Measurements from ENCODE around the gene PIGC.
A peak's percentile ranks its signal among the peaks of the same experiment; 100 is the strongest.

The PIGC gene

DNA sequence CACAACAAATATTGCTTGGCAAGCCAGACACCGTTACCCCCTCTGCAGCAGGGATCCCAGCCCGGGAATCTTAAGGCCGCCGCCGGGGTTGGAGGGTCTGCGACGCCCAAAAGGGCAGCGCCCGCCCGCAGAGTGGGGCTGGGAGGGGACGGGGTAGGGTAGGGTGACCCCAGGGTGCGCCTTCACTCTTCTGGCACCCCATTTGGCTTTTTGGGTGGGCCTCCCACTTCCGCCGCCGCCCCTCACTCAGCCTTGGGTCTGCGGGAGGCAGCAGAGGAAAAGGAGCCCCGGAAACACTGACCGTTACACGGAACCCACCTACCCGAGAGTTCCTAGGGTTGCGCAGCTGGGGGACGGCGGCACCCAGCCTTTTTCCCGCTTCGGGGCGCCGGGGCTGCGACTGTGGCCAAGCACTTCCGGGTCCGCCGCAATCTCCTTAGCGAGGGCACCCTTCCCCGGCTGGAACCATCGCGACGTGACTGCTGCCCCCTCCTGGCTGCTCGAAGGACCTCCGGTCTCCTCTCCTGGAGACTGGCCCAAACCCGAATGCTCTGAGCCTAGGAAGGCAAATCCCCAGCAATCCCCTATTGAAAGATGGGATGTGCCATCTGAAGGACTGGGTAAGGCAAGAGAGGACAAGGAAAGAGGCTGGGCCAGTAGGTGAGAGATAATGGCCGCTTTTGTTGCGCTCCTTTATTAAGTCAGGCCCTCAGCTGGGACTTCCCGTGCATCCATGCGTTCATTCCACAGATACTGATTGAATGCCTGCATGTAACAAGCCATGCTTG lies at the start of gene PIGC:
Gene PIGC, minus strand, starts transcription at position 404 of the 788 bp plus-strand sequence. CDS start 1,447 bp downstream, outside the sequence.
- peak; percentile 77 to 86 for DNase-seq (ENCODE audit: low read depth in 2 of 2, low spot score in 1 of 2)

DNA sequence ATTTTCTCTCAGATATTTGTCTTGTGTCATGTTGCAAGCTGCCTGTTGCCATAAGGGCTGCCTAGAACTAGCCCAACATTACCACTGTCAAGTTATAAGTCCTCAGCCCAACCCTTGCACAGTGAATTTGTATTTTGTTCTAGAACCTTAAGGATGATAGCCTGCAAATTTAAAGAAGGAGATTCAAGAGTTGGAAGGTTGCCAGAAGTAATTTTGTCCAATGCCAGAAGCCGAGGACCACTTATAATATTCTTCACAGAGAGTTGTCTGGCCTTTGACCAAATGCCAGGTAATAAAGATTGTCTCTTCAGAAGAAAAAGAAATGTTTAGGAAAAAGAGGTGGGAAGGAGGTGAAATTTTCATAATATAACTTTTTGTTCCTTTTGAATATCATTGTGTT lies 48.6 kb upstream of the PIGC start:
- no peak for DNase-seq (ENCODE audit: low read depth in 2 of 2, low spot score in 1 of 2)

DNA sequence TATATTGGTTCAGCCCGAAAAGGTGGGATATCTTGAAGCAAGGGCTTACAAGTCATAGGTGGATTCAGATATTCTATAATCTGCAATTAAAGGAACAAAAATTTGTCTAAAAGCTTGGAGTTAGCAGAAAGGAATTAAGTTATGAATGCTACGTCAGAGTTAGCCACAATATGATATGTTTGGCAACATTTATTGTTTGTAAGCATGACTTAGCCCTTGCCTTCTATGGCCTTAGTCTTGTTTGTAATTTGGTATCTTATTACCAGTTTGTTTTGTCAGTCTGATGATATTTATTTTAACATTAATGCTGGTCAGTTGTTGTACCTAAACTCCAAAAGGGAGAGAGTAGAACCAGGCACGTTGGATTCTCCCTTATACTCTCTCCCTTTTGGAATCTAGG lies 46.0 kb upstream of the PIGC start:
- DNase-seq (ENCODE audit: low read depth in 2 of 2, low spot score in 1 of 2), result no peak

DNA sequence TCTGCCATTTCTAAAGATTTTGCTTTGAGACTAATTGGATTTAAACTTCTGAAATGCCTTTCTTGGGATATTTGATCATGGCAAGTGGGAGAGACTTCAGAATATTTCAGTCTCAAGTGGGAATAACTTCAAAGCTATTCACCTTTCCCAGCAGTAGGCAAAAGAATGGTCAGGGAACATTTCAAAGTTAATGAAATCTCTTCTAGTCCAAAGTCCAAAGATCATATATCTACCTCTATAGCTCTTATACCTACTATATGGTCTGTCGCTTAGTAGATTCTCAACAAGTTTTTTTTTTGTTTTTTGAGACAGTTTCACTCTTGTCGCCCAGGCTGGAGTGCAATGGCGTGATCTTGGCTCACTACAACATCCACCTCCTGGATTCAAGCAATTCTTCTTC lies 44.5 kb upstream of the PIGC start:
- DNase-seq (ENCODE audit: low read depth in 2 of 2, low spot score in 1 of 2), result no peak

DNA sequence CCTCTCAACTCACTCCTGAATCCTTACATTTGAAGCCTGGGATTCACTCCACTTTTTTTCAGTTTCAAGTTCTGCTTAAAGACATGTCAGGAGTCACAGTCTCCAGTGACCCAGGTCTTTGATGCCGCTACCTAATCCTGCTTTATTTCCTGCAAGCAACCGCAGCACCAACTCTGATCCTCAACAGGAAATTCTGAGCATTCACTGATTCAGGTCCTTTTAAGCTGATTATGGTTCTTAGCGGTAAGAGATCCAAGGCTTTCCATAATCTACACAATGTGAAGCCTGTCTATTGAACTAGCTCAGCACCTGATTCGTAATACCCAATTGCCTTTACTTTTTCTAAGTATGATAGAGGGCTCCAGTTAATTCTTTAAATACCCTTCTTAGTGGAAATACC lies 43.7 kb upstream of the PIGC start:
- no peak for DNase-seq (ENCODE audit: low read depth in 2 of 2, low spot score in 1 of 2)

DNA sequence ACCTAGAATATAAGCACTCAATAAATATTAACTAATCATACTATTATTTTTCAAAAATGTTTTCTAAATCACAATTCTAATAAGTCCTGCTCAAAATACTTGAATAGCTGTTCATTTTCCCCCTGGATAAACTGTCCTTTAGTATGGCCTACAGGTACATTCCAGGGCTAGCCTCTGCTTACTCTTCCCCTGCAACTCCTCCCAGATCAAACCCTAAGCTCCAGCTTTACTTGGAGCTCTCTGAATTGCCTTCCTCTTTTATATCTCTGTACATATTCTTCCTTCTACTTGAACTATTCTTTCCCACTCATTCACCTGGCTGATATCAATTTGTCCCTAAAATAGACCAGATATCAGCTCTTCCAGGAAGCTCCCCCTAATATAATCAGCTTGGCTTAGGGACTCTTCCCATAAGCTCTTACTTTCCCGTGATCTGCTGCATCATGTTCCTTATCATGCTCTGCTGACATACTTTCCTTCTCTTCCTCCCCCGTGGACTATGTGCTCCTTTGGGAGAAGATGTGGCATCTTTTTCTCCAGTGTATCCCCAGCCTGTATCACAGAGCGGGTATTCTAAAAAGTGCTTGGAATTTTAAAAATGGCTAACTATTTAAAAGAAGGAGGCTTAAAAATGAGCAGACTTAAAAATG lies 43.1 kb upstream of the PIGC start:
- DNase-seq (ENCODE audit: low read depth in 2 of 2, low spot score in 1 of 2), result no peak

DNA sequence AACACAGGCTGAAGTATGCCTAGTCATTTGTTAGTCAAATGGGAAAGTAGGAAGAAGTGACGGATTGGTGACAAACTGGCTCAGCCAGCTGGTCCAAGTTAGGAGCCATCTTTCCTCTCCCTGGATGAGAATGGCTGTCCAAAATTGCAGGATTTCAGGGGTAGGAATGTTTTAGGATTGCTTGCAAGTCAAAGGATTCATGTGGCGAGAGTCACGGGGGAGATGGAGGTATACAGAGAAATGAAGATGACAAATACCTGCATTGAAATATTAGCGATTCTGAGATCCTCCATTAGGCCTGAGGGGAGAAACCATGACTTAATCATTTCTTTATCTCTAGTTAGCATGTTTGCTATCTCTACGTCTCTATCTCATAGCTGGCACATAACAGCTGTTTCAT lies 41.8 kb upstream of the PIGC start:
- no peak for DNase-seq (ENCODE audit: low read depth in 2 of 2, low spot score in 1 of 2)

DNA sequence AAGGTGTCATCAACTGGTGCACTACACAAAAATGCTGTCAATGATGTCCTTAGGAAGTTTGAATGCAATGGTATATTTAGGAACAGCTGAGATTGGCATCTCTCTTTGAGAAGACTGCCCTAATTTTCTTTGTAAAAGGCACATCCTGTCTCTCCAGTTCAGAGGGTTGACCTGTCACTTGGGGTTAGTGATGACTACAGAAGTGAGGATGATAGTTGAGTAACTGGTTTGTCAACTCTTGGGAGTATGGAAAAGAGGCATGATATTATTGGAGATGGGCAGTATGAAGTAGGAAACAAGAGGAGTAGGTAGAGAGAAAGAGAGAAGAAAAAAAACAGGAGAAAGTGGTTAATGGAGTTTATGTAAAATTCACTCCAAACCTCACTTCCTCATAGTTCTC lies 40.4 kb upstream of the PIGC start:
- no peak for DNase-seq (ENCODE audit: low read depth in 2 of 2, low spot score in 1 of 2)

DNA sequence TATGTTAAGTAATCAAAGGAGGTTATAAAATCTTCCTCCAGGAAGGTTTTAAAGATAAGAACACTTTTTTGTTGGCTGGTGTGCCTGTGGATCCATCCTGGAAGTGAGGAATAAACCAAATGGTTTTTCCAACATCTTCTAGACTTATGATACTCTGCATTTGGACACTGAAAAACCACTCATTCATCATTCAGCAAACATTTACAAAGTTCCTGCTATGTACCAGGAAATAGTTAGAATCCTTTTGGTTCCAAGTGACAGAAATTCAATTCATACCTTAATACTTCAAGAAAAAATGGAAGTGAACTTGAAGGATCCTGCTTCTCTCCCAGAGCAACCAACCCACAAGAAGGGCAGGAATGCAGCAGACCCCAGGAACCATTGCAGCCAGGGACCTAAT lies 39.6 kb upstream of the PIGC start:
- DNase-seq (ENCODE audit: low read depth in 2 of 2, low spot score in 1 of 2), result no peak

DNA sequence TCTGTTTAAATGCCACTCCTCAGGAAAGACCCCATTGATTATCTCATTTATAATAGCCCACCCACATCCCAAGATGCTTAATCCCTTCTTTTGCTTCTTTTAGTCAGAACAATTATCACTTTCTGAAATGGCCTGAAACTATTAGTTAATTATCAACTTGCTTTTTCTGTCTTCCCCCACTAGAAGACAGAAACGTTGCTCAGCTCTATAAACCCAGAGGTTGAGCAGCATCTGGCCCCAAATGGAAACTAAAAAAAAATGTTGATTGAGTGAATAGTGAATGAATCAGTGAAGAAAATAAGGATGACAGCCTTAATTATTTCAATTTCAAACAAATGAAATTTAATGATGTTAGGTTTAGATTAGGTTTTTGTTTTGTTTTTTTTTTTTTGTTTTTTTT lies 38.2 kb upstream of the PIGC start:
- DNase-seq (ENCODE audit: low read depth in 2 of 2, low spot score in 1 of 2), result no peak

DNA sequence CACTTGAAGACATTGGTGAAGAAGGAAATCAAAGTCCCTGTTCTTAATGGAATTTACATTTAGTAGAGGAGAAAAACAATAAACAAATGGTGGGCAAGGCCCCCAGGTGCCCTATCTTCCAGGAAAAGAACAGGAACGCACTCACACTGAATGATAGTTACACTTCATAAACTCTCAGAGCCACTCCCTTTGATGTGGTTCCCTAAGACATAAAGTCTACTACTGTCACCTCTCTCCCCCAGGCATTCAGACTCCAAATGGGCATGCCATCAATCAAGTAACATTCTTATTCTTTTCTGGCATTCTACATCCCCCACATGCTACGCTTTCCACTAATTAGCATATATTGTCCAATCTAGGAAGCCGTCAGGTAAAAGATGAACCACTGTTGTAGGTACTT lies 36.6 kb upstream of the PIGC start:
- no peak for DNase-seq (ENCODE audit: low read depth in 2 of 2, low spot score in 1 of 2)

DNA sequence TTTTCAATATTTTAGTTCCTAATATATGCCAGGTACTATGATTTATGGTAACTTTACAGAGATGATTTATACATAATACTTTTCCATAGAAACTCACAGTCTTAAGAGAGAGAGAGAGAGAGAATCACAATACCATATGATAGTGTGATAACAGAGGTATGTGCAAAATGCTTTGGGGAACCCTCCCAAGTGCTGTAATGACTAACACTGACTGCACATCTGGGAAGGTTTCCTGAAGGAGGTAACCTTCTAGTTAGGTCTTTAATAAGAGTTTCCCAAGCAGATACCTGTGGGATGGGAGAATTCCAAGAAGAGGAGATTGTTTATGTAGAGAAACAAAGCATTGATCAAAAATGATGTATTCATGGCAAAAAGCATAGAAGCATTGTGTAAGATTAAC lies 34.6 kb upstream of the PIGC start:
- no peak for DNase-seq (ENCODE audit: low read depth in 2 of 2, low spot score in 1 of 2)

DNA sequence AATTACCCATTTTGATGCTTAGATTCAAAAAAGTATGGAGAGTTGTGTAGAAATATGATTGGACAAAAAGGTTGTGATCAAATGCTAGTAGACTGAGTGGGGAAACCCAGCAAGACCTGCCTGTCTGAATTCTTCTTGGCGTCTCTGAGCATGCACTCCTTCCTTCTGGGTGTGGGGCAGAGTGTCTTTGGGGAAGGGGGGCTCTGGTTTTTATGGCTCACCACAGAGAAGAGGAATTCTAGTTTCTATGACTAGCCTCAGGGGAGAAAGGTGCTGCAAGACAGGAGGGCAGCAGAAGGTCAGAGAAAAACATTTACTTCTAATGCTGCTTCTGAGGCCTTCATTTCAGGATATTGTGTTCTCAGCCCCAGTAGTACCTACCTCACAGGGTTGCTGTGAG lies 33.9 kb upstream of the PIGC start:
- no peak for DNase-seq (ENCODE audit: low read depth in 2 of 2, low spot score in 1 of 2)

DNA sequence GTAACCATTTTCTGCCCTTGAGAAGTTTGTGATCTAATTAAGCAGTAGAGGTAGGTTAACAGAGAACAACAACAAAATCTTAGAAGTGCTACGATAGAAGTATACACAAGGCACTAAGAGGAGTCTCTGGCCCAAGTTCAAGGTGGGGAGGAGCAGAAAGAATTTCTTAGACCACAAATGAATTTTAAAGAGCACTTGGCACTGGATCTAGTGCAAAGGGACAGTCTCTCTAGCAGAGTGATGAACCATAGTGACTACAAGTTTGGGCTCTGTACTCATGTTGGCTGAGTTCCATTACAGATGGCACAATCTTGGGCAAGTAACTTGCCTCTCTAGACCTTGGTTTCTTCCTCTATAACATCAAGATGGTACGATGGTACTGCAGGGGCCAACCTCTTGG lies 33.3 kb upstream of the PIGC start:
- DNase-seq (ENCODE audit: low read depth in 2 of 2, low spot score in 1 of 2), result no peak

DNA sequence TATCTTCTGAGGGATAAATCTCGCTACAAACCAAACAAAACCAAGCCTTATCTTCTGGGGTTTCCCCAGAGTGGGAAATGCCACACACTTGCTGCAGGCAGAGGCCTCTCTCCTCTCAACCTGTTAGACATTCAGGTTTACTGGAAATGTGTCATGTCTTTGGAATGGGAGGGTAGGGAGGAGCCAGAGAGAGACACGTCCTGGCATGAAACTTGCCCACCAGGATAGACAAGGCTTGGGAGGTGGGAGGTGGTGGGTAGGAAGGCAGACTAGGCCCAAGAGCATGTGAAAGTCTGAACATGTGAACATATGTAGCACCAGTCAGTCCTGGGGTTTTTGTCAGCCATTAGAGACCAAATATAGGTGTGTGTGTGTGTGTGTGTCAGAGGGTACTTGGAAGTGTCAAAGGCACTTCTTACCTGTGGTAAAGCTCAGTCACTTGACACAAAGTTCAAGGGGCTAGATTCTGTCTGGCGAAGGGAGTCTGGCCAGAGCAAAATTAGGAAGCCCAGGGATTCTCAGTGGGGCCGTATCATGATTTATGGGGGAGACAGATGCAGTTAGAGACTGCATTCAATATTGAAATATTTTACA lies 32.4 kb upstream of the PIGC start:
- no peak for DNase-seq (ENCODE audit: low read depth in 2 of 2, low spot score in 1 of 2)

DNA sequence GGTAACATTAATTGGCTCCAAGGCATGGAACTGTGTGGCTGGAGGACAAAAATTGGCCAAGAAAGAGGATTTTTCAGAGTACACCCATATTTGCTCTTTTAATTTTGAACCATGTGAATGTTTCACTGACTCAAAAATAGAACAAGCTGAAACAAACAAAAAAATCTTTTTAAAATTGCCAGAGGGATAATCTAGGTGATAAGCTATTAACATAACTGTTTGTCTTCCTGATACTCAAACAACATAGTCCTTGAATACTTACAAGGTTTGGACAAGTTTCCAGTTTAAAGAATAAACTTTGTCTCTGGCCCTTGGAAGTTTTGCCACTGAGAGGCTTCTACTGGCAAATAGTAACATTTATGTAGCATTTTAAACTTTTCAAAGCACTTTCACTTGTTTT lies 30.0 kb upstream of the PIGC start:
- DNase-seq (ENCODE audit: low read depth in 2 of 2, low spot score in 1 of 2), result no peak

DNA sequence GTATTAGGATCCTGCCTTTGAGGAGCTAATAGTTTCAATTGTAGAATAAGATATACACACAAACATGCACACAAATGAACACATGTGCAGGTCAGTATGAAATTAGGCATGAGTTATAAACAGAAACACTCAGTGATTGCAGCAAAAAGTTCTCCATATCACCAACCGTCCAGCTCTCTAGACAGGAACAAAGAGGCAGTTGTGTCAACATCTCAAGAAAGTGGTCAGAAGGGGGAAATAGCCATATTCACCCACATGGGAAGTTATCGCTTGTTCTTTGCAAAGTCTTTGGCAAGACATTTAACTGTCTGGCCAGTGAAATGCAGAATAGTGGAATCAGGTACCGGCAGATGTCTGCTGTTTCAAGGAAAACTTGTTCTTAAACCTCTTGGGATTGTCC lies 29.4 kb upstream of the PIGC start:
- no peak for DNase-seq (ENCODE audit: low read depth in 2 of 2, low spot score in 1 of 2)

DNA sequence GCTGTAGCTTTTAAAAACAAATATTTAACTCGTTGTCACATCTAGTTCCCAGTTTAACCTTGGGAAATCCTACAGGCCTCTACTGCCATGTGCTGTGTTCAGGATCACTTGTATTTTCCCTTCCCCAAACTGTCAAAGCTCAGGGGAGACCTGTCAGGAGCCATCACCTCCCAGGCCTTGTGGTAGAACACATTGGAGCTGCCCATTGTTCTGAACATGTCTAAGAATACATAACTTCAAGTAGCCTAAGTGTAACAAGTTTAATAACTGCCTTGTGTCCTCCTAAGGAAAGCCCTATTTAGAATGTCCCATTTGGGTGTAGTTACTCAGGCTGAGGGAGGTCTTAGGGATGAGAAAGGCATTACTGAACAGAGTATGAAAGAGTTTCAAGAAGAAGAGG lies 28.6 kb upstream of the PIGC start:
- DNase-seq (ENCODE audit: low read depth in 2 of 2, low spot score in 1 of 2), result no peak

DNA sequence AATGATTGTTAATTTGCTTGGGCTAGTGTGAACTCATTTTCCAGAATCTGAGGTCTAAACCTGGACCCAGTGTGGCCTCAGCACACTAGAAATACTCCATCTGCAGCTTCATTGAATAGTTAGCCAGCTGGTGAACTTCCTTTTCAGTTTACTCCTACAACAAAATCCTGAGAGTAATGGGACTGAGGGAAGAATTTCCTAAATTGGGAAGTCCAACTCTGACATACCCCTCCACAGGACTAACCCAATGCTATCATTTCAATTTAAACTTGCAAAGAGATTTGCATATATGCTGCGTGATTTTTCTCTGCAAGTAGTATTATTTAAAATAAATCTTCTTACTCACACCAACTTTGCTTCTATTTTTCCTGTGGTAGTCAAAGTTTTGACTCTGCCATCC lies 27.8 kb upstream of the PIGC start:
- DNase-seq (ENCODE audit: low read depth in 2 of 2, low spot score in 1 of 2), result no peak

DNA sequence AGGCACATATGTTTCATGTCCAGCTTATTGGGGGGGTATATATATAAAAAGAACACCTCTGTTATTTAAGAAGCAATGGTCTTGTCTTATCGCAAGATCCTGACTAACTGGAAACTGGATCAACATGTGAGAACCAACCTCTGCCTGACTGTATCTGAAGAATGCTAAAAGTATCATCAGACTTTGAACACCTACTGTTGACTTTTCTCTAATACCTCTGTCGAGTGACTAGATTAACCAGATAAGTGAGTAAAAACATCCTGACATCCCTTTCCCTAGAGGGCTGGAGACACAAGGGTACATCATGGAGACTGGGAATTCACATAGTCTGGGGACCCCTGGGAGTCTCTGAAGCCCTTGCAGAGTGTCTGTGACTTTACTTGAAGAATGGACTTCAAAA lies 26.3 kb upstream of the PIGC start:
- no peak for DNase-seq (ENCODE audit: low read depth in 2 of 2, low spot score in 1 of 2)

DNA sequence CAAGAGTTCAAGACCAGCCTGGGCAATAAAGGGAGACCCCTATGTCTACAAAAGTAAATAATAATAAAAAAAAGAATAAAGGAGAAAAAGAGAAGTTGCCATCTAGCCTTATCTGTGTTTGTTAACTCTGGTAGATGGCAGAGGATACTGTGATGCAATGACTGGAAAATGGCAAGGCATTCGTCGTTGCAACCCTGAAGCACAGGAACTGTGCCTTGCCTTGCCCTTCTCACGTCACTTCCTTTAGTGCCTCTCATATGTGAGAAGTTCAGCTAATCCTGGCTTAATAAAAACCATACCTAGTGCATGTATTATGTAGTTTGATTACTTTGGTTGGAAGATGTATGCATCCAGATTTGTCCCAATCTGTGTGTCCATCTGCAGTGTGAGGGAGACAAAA lies 25.8 kb upstream of the PIGC start:
- DNase-seq (ENCODE audit: low read depth in 2 of 2, low spot score in 1 of 2), result no peak

DNA sequence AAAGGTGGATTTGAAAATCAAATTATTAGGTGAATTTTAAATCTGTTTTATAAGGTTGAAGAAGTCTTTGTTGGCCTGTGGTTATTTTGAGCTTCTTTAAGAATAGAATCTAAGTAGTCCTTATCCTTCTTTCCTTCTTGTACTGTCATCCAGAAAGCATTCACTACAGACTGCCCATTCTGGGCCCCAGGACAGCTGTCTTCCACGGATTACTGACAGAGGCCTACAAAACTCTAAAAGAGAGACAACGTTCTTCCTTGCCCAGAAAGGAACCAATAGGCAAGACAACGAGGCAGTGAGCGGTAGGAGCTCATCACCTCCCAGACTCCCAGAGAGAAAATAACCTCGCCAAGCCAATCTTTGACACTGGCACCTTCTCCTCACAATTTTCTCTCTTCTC lies 24.4 kb upstream of the PIGC start:
- no peak for DNase-seq (ENCODE audit: low read depth in 2 of 2, low spot score in 1 of 2)

DNA sequence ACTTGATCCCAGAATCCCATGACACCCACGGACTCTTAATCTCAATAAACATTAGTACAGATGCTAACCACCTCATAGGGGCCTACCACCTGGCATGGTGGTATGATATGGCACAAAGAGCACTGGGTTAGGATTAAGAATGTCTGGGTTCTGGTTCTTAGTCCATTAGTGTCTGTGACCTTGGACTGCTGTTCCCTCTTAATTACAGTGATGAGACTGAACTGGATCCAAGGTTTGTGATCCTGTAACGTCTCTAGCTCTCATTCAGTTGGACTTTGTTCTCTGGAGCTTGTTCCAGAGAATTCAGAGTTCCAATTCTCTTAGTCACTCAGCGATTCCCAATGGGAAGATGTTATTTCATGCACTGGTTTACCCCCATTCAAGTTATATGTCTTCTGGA lies 23.6 kb upstream of the PIGC start:
- DNase-seq (ENCODE audit: low read depth in 2 of 2, low spot score in 1 of 2), result no peak

Data from stimulated activated CD8-positive, alpha-beta memory T cell treated with anti-CD3 and anti-CD28 coated beads, Interleukin-4, amount 100 ng/mL, for 1 hour (primary cell).